IMR-90 (cell line): ENCODE data around the gene RGS14. TPM values are rescaled to one million over a fixed set of nuclear protein-coding genes. Genes with fewer than 3 reads are reported as not detected.

Experiments used
- ATAC-seq: fragments of 200-7000 bp; cut with Tn5 transposase; 2 replicates; pipeline ENCODE4 v1.9.1; 2020; ENCODE audit warnings: low read depth, mild to moderate bottlenecking, moderate library complexity
- BruUV-seq: library from RNA; stranded (reverse); fragments of 400-500 nt; replicated peaks from 2 replicates; lab custom pipeline; 2021; lab: Mats Ljungman, UMichigan
- CTCF ChIA-PET: fragments of 300-600 bp; formaldehyde crosslinking; extraction: SDS; loops from one replicate; lab custom pipeline; 2021; ENCODE audit warnings: antibody characterized with exemption; lab: Yijun Ruan, JAX
- POLR2A ChIA-PET: fragments of 300-600 bp; sonication (Branson Sonifier 250); formaldehyde crosslinking; loops from one replicate; lab custom pipeline; 2022; ENCODE audit warnings: antibody characterized with exemption; ENCODE audit not compliant: unreplicated experiment; lab: Charles Lee
- DNase-seq: peaks from one replicate; pipeline ENCODE4 v3.0.0; 2013
- H2AFZ ChIP-seq: replicated peaks from 2 replicates; pipeline ENCODE3; 2013; ENCODE audit warnings: low read length, mild to moderate bottlenecking; ENCODE audit not compliant: poor library complexity
- H2AK5ac ChIP-seq: 2 replicates; pipeline ENCODE4 v1.6.1; 2013; ENCODE audit warnings: low read depth, low read length, inconsistent platforms
- H2AK9ac ChIP-seq: replicated peaks from 2 replicates; pipeline ENCODE3; 2013; ENCODE audit warnings: mild to moderate bottlenecking, low read depth, low read length, moderate library complexity; ENCODE audit not compliant: poor library complexity
- H2BK120ac ChIP-seq: 2 replicates; pipeline ENCODE4 v1.6.1; 2013; ENCODE audit warnings: low read depth, low read length, inconsistent platforms
- H2BK15ac ChIP-seq: 3 replicates; pipeline ENCODE4 v1.6.1; 2013; ENCODE audit warnings: low read depth, low read length, inconsistent platforms
- H2BK20ac ChIP-seq: 2 replicates; pipeline ENCODE4 v1.6.1; 2013; ENCODE audit warnings: low read depth, mild to moderate bottlenecking, inconsistent platforms, low read length, moderate library complexity
- H2BK5ac ChIP-seq: 2 replicates; pipeline ENCODE4 v1.6.1; 2013; ENCODE audit warnings: mild to moderate bottlenecking, low read depth, low read length, inconsistent platforms; ENCODE audit not compliant: poor library complexity, severe bottlenecking
- H3K14ac ChIP-seq: replicated peaks from 2 replicates; pipeline ENCODE4 v1.6.1; 2013; ENCODE audit warnings: low read depth, low read length, inconsistent platforms
- H3K18ac ChIP-seq: 2 replicates; pipeline ENCODE4 v1.6.1; 2013; ENCODE audit warnings: low read depth, low read length, control low read depth
- H3K23ac ChIP-seq: 2 replicates; pipeline ENCODE4 v1.6.1; 2013; ENCODE audit warnings: low read depth, low read length, inconsistent platforms
- H3K27ac ChIP-seq: 2 replicates; pipeline ENCODE4 v1.5.1; 2013; ENCODE audit warnings: mild to moderate bottlenecking, control low read depth, low read length; ENCODE audit not compliant: insufficient read depth
- H3K27me3 ChIP-seq: 2 replicates; pipeline ENCODE4 v1.6.1; 2013; ENCODE audit warnings: low read length; ENCODE audit not compliant: control insufficient read depth, insufficient read depth
- H3K36me3 ChIP-seq: 2 replicates; pipeline ENCODE4 v1.6.1; 2013; ENCODE audit warnings: low read length, mixed read lengths; ENCODE audit not compliant: control insufficient read depth, insufficient read depth
- H3K4ac ChIP-seq: 2 replicates; pipeline ENCODE4 v1.6.1; 2013; ENCODE audit warnings: low read depth, low read length, inconsistent platforms
- H3K4me1 ChIP-seq: 2 replicates; pipeline ENCODE4 v1.6.1; 2013; ENCODE audit warnings: low read length, mixed read lengths; ENCODE audit not compliant: control insufficient read depth, insufficient read depth
- H3K4me2 ChIP-seq: 2 replicates; pipeline ENCODE4 v1.6.1; 2013; ENCODE audit warnings: low read depth, mild to moderate bottlenecking, control low read depth, low read length, moderate library complexity
- H3K4me3 ChIP-seq: 2 replicates; pipeline ENCODE4 v1.5.1; 2013; ENCODE audit warnings: low read depth, mild to moderate bottlenecking, control low read depth, low read length, moderate library complexity; ENCODE audit not compliant: insufficient read depth
- H3K56ac ChIP-seq: 2 replicates; pipeline ENCODE4 v1.6.1; 2013; ENCODE audit warnings: low read length, inconsistent platforms; ENCODE audit not compliant: insufficient read depth; ENCODE audit errors: extremely low read depth
- H3K79me1 ChIP-seq, 2 experiments: 2 replicates each; pipeline ENCODE4 v1.6.1; 2013; ENCODE audit warnings: low read length in 2 of 2, inconsistent platforms in 1 of 2, low read depth in 1 of 2
- H3K9ac ChIP-seq: 2 replicates; pipeline ENCODE4 v1.6.1; 2013; ENCODE audit warnings: low read depth, low read length, control low read depth
- H3K9me1 ChIP-seq: 2 replicates; pipeline ENCODE4 v1.6.1; 2013; ENCODE audit warnings: low read length, inconsistent platforms; ENCODE audit not compliant: insufficient read depth
- H3K9me3 ChIP-seq: 2 replicates; pipeline ENCODE4 v1.6.1; 2013; ENCODE audit warnings: low read length; ENCODE audit not compliant: control insufficient read depth, insufficient read depth
- H4K20me1 ChIP-seq: 2 replicates; pipeline ENCODE4 v1.6.1; 2013; ENCODE audit warnings: low read length, inconsistent platforms; ENCODE audit not compliant: insufficient read depth
- H4K5ac ChIP-seq: 2 replicates; pipeline ENCODE4 v1.6.1; 2013; ENCODE audit warnings: mild to moderate bottlenecking, low read depth, low read length, control low read depth
- H4K8ac ChIP-seq, 2 experiments: 2 replicates each; pipeline ENCODE4 v1.6.1; 2013; ENCODE audit warnings: low read depth in 2 of 2, low read length in 2 of 2, control low read depth in 1 of 2, inconsistent platforms in 1 of 2
- H4K91ac ChIP-seq: 2 replicates; pipeline ENCODE4 v1.6.1; 2013; ENCODE audit warnings: low read depth, low read length, inconsistent platforms; ENCODE audit not compliant: insufficient read depth
- CHD1 ChIP-seq: IDR thresholded peaks from 2 replicates; pipeline ENCODE4 v1.6.1; 2012; ENCODE audit warnings: low read depth, low read length, improper control_type of control experiment
- MAFK ChIP-seq: IDR thresholded peaks from 2 replicates; pipeline ENCODE4 v1.6.1; 2012; ENCODE audit warnings: low read depth, low read length, improper control_type of control experiment
- MAZ ChIP-seq: IDR thresholded peaks from 2 replicates; pipeline ENCODE4 v1.6.1; 2012; ENCODE audit warnings: low read depth, mild to moderate bottlenecking, low read length, improper control_type of control experiment, moderate library complexity, borderline replicate concordance
- MXI1 ChIP-seq: IDR thresholded peaks from 2 replicates; pipeline ENCODE4 v1.6.1; 2012; ENCODE audit warnings: low read depth, mild to moderate bottlenecking, low read length, moderate library complexity, borderline replicate concordance
- WGBS, 2 experiments: methylation state at CpG; one replicate each; pipeline versions ENCODE4 v1.1.5 to v1.1.7; 2013; ENCODE audit warnings: missing lambda C conversion rate in 2 of 2; ENCODE audit not compliant: insufficient read length in 1 of 2; ENCODE audit errors: extremely low coverage in 2 of 2; 5-methylcytosine and 5-hydroxymethylcytosine counted together
- dilution Hi-C: fragments of 300-500 bp; cut with HindIII; formaldehyde crosslinking; loops from one replicate; pipeline ENCODE4 v1.14.3; 2018; ENCODE audit warnings: low sequenced_read_pairs; ENCODE audit not compliant: unreplicated experiment
- in situ Hi-C: fragments of 300-500 bp; cut with MboI; formaldehyde crosslinking; loops from 3 replicates; pipeline ENCODE4 v1.14.3; 2019; ENCODE audit warnings: low sequenced_read_pairs, inconsistent platforms, mixed read lengths
- intact Hi-C: fragments of 100-400 bp; cut with micrococcal nuclease; formaldehyde crosslinking; loops from 2 replicates; pipeline ENCODE4 v1.10.0; 2022
- polyA plus RNA-seq, 3 experiments: library from polyadenylated mRNA; depleted of rRNA; stranded (reverse); fragments of >200 nt; gene quantifications; 2 replicates each; pipeline ENCODE4 v1.2.3, GENCODE V29; 2012; ENCODE audit warnings: low replicate concordance in 1 of 3
- total RNA-seq: library from RNA; depleted of rRNA; stranded (reverse); fragments of >200 nt; gene quantifications from 2 replicates; pipeline ENCODE4 v1.2.3, GENCODE V29; 2012
- TF ChIP-seq, protein P1 (sequence below): fragments of 150-350 bp; IDR thresholded peaks from 2 replicates; pipeline ENCODE4 v1.6.1; 2017; ENCODE audit warnings: mild to moderate bottlenecking, antibody characterized with exemption, low read length, low read depth

The RGS14 gene
- total and polyA plus RNA-seq, 2 of the 4 experiments (the other 2 are of a cell fraction) = 1.1 to 6.5 TPM

DNA sequence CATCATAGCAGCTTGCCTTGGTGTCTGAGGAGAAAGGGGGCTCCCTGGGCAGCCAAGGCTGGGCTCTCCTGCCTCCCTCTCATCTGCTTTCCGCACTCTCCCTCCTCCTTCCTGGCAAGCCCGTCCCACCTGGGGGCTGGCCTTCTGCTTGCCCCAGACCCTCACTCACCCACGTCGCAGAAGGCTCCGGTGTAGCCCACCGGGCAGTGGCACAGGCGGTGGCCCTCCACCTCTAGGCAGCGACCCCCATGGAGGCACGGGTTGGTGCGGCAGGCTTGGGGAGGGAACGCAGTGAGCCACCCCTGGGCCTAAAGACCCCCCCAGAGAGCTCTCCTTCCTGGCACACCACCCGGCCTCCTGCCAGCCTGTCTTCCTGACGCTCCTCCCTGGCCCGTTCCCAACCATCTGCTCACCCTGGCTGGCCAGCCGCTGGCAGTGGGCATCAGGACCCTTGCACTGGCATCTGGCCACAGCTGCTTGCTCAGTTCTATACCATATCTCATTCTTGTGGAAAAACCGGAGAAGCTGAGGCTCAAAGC, 47.0 kb downstream of the RGS14 start:
- peak overlapping the region; percentile 17 for H2AK9ac ChIP-seq
- peak overlapping the region; percentile 81 for H3K14ac ChIP-seq
- H2AFZ ChIP-seq = peak overlapping the region; percentile 92
- dilution Hi-C loops (no loop called here), in situ Hi-C loops (loop anchor here (5.0 kb wide), 1 partner anchor 43 kb away; the partner anchor contains the start of gene PRR7), intact Hi-C loops (loop anchor here (1.0 to 2.0 kb wide), 4 partner anchors 22 to 97 kb away; partner anchors contain the start of genes GRK6 and PRR7)
- DNase-seq (no peak), ATAC-seq (no peak)
- H3K4ac ChIP-seq = peak overlapping the region; percentile 63
- H2BK5ac ChIP-seq = no peak overlapping the region
- peak overlapping the region; percentile 57; the same call in 1 of the 2 replicates for H3K4me3 ChIP-seq
- peak overlapping the region; percentile 57 for H3K9ac ChIP-seq
- no peak overlapping the region for H3K56ac ChIP-seq
- peak overlapping the region; percentile 43; the same call in 1 of the 2 replicates for H2AK5ac ChIP-seq
- H3K36me3 ChIP-seq = no peaks in the 10 kb centered on the region
- no peak for TF ChIP-seq MAZ
- no peak for TF ChIP-seq CHD1
- no peak for TF ChIP-seq MAFK
- no peak for TF ChIP-seq MXI1
- TF ChIP-seq, protein P1, sequence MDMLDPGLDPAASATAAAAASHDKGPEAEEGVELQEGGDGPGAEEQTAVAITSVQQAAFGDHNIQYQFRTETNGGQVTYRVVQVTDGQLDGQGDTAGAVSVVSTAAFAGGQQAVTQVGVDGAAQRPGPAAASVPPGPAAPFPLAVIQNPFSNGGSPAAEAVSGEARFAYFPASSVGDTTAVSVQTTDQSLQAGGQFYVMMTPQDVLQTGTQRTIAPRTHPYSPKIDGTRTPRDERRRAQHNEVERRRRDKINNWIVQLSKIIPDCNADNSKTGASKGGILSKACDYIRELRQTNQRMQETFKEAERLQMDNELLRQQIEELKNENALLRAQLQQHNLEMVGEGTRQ = no peak
- H3K79me1 ChIP-seq = no peaks in the 10 kb centered on the region
- POLR2A ChIA-PET = no interaction called here
- peak overlapping the region; percentile 87 for H3K4me2 ChIP-seq
- H3K27ac ChIP-seq = no peak overlapping the region
- H2BK15ac ChIP-seq = no peak overlapping the region; the same call in 2 of the 3 replicates
- H2BK120ac ChIP-seq = peak overlapping the region; percentile 64; the same call in 1 of the 2 replicates
- WGBS, 2 experiments = 42% methylated on average over 6 of the region's 16 CpGs; no CpG with 5 or more reads in 1 of the 2 experiments
- no peak overlapping the region for H2BK20ac ChIP-seq
- peak overlapping the region; percentile 81 for H4K5ac ChIP-seq
- peak overlapping the region; percentile 24; the same call in 1 of the 2 replicates for H3K18ac ChIP-seq
- no peak overlapping the region for H3K23ac ChIP-seq
- H4K20me1 ChIP-seq = no peaks in the 10 kb centered on the region
- no peaks in the 10 kb centered on the region for H3K9me1 ChIP-seq
- H4K91ac ChIP-seq = peak overlapping the region; percentile 79; the same call in 1 of the 2 replicates
- H3K27me3 ChIP-seq = peaks cover 53% of the 10 kb centered on the region
- peak overlapping the region; percentile 91 to 97 for H4K8ac ChIP-seq
- no TSS peak for BruUV-seq
- peaks cover 2% of the 10 kb centered on the region; the same call in 1 of the 2 replicates for H3K9me3 ChIP-seq
- peaks cover 4% of the 10 kb centered on the region; the same call in 1 of the 2 replicates for H3K4me1 ChIP-seq
- CTCF ChIA-PET = interaction anchor here (0.5 to 5.4 kb wide), 21 partner anchors 10 to 392 kb away, joined by 3 to 56 read pairs (median 4); partner anchors contain the start of genes GRK6, LMAN2, PDLIM7 and PRR7
